ENCODE results near the gene EFCC1. TPM values are rescaled to one million over a fixed set of nuclear protein-coding genes. Genes with fewer than 3 reads are reported as not detected.

Gene EFCC1
- total and polyA plus RNA-seq, 2 of the 13 experiments (the other 11 are each of a cell fraction or from before 2014, with no cell fraction given): not detected

DNA sequence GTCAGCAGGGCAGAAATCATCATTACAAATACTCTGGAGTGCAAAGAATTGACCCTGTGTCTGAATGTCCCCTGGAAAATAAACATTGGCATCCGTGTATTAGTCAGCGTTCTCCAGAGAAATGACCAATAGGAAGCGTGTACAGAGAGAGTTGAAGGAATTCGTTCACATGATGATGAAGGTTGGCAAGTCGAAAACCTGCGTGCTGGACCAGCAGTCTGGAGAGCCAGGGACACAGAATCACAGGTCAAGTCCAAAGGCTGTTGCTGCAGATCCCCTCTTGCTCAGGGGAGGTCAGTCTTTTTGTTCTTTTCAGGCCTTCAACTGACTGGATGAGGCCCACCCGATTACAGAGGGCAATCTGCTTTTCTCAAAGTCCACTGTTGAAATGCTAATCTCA, 76.1 kb downstream of the EFCC1 start:
- H3K27ac ChIP-seq (ENCODE audit: extremely low read length, insufficient read depth, low read length): no peak overlapping the region
- in situ Hi-C loops (cut with HindIII; ENCODE audit: extremely low pct_ligation_motif_present, low pct_unique_long_range_greater_than_20kb) (no loop called here), intact Hi-C loops (cut with micrococcal nuclease; ENCODE audit: unreplicated experiment) (loop anchor here (1.0 kb wide), 1 partner anchor 24 kb away; no protein-coding TSS in a partner anchor)
- H2AFZ ChIP-seq (ENCODE audit: low read length): no peak overlapping the region
- H3K4me2 ChIP-seq (ENCODE audit: low read depth, low read length): no peak overlapping the region
- 0% methylated on average over 7 of the region's 7 CpGs for WGBS (ENCODE audit: low lambda C conversion rate)
- BruUV-seq (replicated peaks): no TSS peak
- FAIRE-seq: peak; percentile 49
- H3K36me3 ChIP-seq (replicated peaks in 1 of 2; ENCODE audit: control insufficient read depth in 1 of 2, insufficient read depth in 2 of 2, low read length in 2 of 2): no peaks in the 10 kb centered on the region
- no peaks in the 10 kb centered on the region for H4K20me1 ChIP-seq (ENCODE audit: insufficient read depth, low read length)
- DNase-seq (ENCODE audit: low spot score): peak; percentile 77
- ATAC-seq: peak; percentile 88
- H3K79me2 ChIP-seq (ENCODE audit: insufficient read depth, low read length): no peaks in the 10 kb centered on the region
- H3K4me3 ChIP-seq (replicated peaks in 1 of 3; ENCODE audit: insufficient read depth in 1 of 3, low read depth in 2 of 3, low read length in 3 of 3): no peak overlapping the region
- ChIA-PET POLR2A (no interaction called here), CTCF (ENCODE audit: low intra/inter-chr PET ratio, low total read pairs) (no interaction called here)
- no peak overlapping the region for H3K9ac ChIP-seq (ENCODE audit: insufficient read depth, low read depth, low read length)
- no peaks in the 10 kb centered on the region for H3K9me3 ChIP-seq (ENCODE audit: low read length)
- H3K4me1 ChIP-seq (ENCODE audit: insufficient read depth, low read length): peaks cover 21% of the 10 kb centered on the region
- H3K27me3 ChIP-seq (ENCODE audit: control insufficient read depth in 1 of 2, insufficient read depth in 2 of 2, low read length in 2 of 2): no peaks in the 10 kb centered on the region; a peak in 2 of 5 replicates
- TF ChIP-seq, protein P1, sequence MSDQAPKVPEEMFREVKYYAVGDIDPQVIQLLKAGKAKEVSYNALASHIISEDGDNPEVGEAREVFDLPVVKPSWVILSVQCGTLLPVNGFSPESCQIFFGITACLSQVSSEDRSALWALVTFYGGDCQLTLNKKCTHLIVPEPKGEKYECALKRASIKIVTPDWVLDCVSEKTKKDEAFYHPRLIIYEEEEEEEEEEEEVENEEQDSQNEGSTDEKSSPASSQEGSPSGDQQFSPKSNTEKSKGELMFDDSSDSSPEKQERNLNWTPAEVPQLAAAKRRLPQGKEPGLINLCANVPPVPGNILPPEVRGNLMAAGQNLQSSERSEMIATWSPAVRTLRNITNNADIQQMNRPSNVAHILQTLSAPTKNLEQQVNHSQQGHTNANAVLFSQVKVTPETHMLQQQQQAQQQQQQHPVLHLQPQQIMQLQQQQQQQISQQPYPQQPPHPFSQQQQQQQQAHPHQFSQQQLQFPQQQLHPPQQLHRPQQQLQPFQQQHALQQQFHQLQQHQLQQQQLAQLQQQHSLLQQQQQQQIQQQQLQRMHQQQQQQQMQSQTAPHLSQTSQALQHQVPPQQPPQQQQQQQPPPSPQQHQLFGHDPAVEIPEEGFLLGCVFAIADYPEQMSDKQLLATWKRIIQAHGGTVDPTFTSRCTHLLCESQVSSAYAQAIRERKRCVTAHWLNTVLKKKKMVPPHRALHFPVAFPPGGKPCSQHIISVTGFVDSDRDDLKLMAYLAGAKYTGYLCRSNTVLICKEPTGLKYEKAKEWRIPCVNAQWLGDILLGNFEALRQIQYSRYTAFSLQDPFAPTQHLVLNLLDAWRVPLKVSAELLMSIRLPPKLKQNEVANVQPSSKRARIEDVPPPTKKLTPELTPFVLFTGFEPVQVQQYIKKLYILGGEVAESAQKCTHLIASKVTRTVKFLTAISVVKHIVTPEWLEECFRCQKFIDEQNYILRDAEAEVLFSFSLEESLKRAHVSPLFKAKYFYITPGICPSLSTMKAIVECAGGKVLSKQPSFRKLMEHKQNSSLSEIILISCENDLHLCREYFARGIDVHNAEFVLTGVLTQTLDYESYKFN (CRISPR knock-in tag; conservative IDR thresholded peaks at IDR 0.05): peak; percentile 39; the same call in 1 of the 2 replicates
- no peak for TF ChIP-seq SPEN (CRISPR knock-in tag; IDR thresholded peaks at IDR 0.05; ENCODE audit: low read depth)
- TF ChIP-seq, protein P2, sequence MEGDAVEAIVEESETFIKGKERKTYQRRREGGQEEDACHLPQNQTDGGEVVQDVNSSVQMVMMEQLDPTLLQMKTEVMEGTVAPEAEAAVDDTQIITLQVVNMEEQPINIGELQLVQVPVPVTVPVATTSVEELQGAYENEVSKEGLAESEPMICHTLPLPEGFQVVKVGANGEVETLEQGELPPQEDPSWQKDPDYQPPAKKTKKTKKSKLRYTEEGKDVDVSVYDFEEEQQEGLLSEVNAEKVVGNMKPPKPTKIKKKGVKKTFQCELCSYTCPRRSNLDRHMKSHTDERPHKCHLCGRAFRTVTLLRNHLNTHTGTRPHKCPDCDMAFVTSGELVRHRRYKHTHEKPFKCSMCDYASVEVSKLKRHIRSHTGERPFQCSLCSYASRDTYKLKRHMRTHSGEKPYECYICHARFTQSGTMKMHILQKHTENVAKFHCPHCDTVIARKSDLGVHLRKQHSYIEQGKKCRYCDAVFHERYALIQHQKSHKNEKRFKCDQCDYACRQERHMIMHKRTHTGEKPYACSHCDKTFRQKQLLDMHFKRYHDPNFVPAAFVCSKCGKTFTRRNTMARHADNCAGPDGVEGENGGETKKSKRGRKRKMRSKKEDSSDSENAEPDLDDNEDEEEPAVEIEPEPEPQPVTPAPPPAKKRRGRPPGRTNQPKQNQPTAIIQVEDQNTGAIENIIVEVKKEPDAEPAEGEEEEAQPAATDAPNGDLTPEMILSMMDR (CRISPR knock-in tag; IDR thresholded peaks at IDR 0.05): peak; percentile 25; the same call in 1 of the 2 replicates
- TF ChIP-seq ZNF614 (CRISPR knock-in tag; IDR thresholded peaks at IDR 0.05; ENCODE audit: borderline replicate concordance): no peak
- TF ChIP-seq PCBP1 (IDR thresholded peaks at IDR 0.05; ENCODE audit: borderline replicate concordance, low read depth, low read length): no peak
- peak; percentile 47; the same call in 1 of the 2 replicates for TF ChIP-seq RXRB (CRISPR knock-in tag; IDR thresholded peaks at IDR 0.05; ENCODE audit: borderline replicate concordance)
- TF ChIP-seq ZBTB20 (CRISPR knock-in tag; IDR thresholded peaks at IDR 0.05; ENCODE audit: borderline replicate concordance, low read depth): no peak
- no peak for TF ChIP-seq KDM6A (CRISPR knock-in tag; IDR thresholded peaks at IDR 0.05; ENCODE audit: low read depth)
- TF ChIP-seq, protein P3, sequence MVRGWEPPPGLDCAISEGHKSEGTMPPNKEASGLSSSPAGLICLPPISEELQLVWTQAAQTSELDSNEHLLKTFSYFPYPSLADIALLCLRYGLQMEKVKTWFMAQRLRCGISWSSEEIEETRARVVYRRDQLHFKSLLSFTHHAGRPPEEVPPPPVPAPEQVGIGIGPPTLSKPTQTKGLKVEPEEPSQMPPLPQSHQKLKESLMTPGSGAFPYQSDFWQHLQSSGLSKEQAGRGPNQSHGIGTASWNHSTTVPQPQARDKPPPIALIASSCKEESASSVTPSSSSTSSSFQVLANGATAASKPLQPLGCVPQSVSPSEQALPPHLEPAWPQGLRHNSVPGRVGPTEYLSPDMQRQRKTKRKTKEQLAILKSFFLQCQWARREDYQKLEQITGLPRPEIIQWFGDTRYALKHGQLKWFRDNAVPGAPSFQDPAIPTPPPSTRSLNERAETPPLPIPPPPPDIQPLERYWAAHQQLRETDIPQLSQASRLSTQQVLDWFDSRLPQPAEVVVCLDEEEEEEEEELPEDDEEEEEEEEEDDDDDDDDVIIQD (CRISPR knock-in tag; IDR thresholded peaks at IDR 0.05; ENCODE audit: low read depth): no peak
- TF ChIP-seq DR1 (CRISPR knock-in tag; IDR thresholded peaks at IDR 0.05): no peak
- TF ChIP-seq, protein P4, sequence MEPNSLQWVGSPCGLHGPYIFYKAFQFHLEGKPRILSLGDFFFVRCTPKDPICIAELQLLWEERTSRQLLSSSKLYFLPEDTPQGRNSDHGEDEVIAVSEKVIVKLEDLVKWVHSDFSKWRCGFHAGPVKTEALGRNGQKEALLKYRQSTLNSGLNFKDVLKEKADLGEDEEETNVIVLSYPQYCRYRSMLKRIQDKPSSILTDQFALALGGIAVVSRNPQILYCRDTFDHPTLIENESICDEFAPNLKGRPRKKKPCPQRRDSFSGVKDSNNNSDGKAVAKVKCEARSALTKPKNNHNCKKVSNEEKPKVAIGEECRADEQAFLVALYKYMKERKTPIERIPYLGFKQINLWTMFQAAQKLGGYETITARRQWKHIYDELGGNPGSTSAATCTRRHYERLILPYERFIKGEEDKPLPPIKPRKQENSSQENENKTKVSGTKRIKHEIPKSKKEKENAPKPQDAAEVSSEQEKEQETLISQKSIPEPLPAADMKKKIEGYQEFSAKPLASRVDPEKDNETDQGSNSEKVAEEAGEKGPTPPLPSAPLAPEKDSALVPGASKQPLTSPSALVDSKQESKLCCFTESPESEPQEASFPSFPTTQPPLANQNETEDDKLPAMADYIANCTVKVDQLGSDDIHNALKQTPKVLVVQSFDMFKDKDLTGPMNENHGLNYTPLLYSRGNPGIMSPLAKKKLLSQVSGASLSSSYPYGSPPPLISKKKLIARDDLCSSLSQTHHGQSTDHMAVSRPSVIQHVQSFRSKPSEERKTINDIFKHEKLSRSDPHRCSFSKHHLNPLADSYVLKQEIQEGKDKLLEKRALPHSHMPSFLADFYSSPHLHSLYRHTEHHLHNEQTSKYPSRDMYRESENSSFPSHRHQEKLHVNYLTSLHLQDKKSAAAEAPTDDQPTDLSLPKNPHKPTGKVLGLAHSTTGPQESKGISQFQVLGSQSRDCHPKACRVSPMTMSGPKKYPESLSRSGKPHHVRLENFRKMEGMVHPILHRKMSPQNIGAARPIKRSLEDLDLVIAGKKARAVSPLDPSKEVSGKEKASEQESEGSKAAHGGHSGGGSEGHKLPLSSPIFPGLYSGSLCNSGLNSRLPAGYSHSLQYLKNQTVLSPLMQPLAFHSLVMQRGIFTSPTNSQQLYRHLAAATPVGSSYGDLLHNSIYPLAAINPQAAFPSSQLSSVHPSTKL (CRISPR knock-in tag; IDR thresholded peaks at IDR 0.05): peak; percentile 26; the same call in 1 of the 2 replicates
- TF ChIP-seq NONO (IDR thresholded peaks at IDR 0.05): no peak
- no peak for TF ChIP-seq NONO (CRISPR knock-in tag; conservative IDR thresholded peaks at IDR 0.05)
- peak; percentile 65 for TF ChIP-seq TEAD3 (CRISPR knock-in tag; optimal IDR thresholded peaks at IDR 0.05; ENCODE audit: borderline replicate concordance)
- no peak for TF ChIP-seq SP2 (CRISPR knock-in tag; IDR thresholded peaks at IDR 0.05)

All from HepG2 (cell line).